NOMO-1 (cell line): ENCODE results near the gene NAV2.

Source experiments
- DNase-seq, 2 experiments: peaks; one replicate each; lab custom pipeline; 2025; ENCODE audit not compliant: unreplicated experiment in 2 of 2; lab: John Stamatoyannopoulos, UW

Gene NAV2

GRCh38 chr11:19774817-19775580, 62.4 kb downstream of the NAV2 start:
- DNase-seq = no peak

GRCh38 chr11:19775622-19776021, 63.0 kb downstream of the NAV2 start:
- DNase-seq = no peak

- DNase-seq = no peak
Measured at GRCh38 chr11:19777039-19777376, 64.4 kb downstream of the NAV2 start.

GRCh38 chr11:19777377-19778102, 64.9 kb downstream of the NAV2 start:
- DNase-seq = no peak

- no peak for DNase-seq
Measured at GRCh38 chr11:19779740-19780139, 67.1 kb downstream of the NAV2 start.

- DNase-seq = no peak
Measured at GRCh38 chr11:19781351-19781750, 68.7 kb downstream of the NAV2 start.

- DNase-seq = no peak
Measured at GRCh38 chr11:19785265-19785664, 72.6 kb downstream of the NAV2 start.

- no peak for DNase-seq
Measured at GRCh38 chr11:19786644-19787043, 74.0 kb downstream of the NAV2 start.

- no peak for DNase-seq
Measured at GRCh38 chr11:19788435-19788834, 75.8 kb downstream of the NAV2 start.

- DNase-seq = no peak
Measured at GRCh38 chr11:19789245-19789644, 76.6 kb downstream of the NAV2 start.

- DNase-seq = no peak
Measured at GRCh38 chr11:19789835-19790710, 77.4 kb downstream of the NAV2 start.

- DNase-seq = no peak
Measured at GRCh38 chr11:19790831-19791552, 78.4 kb downstream of the NAV2 start.

GRCh38 chr11:19792510-19792909, 79.9 kb downstream of the NAV2 start:
- no peak for DNase-seq

GRCh38 chr11:19793326-19793725, 80.7 kb downstream of the NAV2 start:
- no peak for DNase-seq

GRCh38 chr11:19794161-19794560, 81.5 kb downstream of the NAV2 start:
- DNase-seq = no peak

- DNase-seq = no peak
Measured at GRCh38 chr11:19795082-19795481, 82.4 kb downstream of the NAV2 start.

GRCh38 chr11:19800162-19800561, 87.5 kb downstream of the NAV2 start:
- DNase-seq = no peak

- no peak for DNase-seq
Measured at GRCh38 chr11:19800714-19801519, 88.3 kb downstream of the NAV2 start.

GRCh38 chr11:19802773-19803293, 90.2 kb downstream of the NAV2 start:
- DNase-seq = no peak

- DNase-seq = no peak
Measured at GRCh38 chr11:19803506-19803998, 90.9 kb downstream of the NAV2 start.
